Stimulated activated CD4-positive, alpha-beta T cell treated with anti-CD3 and anti-CD28 coated beads, Interleukin-15, amount 100 ng/mL, for 48 hours (primary cell): ENCODE measurements around the gene NDUFV2.
A peak's percentile ranks its signal among the peaks of the same experiment; 100 is the strongest.
"Not testable (repeated sequence)": the region's sequence is repeated elsewhere in the genome, so short reads cannot be mapped to it uniquely, and the experiment has no call there.

Experiments
- DNase-seq, 2 donors: peaks; one replicate each; pipeline ENCODE4 v3.0.0-alpha.2; 2020; ENCODE audit warnings: low read depth in 2 of 2

The NDUFV2 gene

DNA sequence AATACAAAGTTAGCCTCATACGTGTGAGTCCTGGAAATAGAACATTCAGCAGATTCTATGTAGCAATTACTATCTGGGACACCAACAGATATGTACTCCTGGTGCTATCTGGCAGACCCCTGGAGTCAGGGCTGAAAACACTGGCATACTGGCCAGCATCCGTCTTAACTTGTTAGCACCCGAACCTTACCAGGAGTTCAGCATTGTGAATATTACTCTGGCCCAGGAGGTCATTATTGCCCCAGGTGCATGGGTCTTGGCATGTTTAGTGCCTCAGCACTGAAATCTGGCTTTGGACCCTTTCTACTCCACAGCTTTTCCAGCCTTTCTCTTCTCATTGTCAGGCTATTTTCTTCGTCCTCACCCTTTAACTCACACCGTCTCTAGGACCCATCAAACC, 11.9 kb upstream of the NDUFV2 start:
- DNase-seq, result no peak

GRCh38 chr18:9091066-9091476, 11.4 kb upstream of the NDUFV2 start:
- DNase-seq, result no peak

DNA sequence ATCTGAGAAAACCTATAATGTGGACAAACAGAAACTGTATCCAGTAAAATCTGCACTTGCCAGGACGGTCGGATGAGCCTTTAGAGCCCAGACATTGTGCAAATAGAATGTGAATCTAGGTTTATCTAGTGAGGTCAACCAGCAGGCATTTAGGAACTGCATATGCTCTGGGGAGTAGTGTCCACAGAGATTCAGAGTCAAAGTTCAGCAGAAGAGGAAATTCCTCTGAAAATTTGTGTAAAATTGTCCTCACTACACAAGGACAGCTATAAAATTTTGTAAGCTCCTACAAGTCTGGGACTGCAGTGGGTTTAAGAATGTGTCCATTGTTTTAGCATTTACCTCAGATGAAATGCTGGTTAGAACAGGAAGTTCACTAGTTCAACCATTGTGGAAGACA, 9.8 kb upstream of the NDUFV2 start:
- DNase-seq, result no peak

- not testable (repeated sequence) for DNase-seq
Measured at GRCh38 chr18:9093109-9093508, 9.4 kb upstream of the NDUFV2 start.

- peak; percentile 63 to 67 for DNase-seq
Measured at GRCh38 chr18:9094307-9095226, 7.9 kb upstream of the NDUFV2 start.

DNA sequence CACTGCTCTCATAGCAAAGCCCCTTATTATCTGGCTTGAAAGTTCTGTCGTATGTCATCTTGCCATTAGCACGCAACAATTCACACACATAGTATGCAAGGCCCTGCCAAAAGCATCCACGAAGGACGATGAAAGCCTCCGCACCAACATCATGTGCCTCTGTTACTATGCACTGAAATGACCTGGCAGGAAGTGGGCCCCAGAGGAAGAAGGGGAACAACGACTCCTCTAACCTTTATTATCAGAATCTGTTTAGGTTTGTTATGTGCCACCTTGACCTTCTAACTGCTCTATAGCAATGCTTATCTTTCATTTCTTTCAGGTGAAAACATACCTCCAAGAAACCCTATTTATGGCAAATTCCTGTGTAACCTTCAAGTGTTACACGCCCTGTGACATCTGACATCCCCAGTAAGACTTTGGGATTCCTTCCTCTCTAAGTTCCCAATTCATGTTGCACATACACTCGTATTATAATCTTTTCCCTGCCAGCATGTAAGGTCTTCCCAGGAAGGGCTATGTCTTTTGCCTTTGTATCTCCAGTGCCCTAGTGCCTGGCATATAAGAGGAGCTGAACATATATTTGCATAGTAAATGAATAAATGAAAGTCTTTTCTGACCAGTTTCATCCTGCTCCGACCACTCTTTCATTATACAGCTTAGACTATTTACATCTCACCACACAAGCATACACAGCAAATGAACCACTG, 7.0 kb upstream of the NDUFV2 start:
- peak; percentile 55 to 65 for DNase-seq

- DNase-seq, result no peak
Measured at GRCh38 chr18:9096007-9096371, 6.5 kb upstream of the NDUFV2 start.

DNA sequence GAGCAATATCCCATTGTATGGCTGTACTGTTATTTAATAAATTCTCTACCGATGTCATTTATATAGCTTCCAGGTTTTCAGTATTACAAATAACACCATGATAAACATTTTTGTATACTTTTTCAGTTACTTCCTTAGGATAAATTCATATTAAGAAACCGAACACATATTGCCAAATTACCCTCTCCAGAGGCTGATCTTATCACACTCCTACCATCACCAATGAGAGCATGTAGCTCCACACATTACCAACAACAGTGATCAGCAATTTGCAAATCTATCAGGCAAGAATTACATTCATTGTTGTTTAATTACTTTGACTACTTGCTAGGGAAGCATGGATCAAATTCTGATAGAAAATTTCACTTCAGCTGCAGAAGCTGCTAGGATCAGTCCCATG, 5.8 kb upstream of the NDUFV2 start:
- no peak for DNase-seq

GRCh38 chr18:9097349-9097748, 5.2 kb upstream of the NDUFV2 start:
- DNase-seq, result no peak

- DNase-seq, result no peak
Measured at GRCh38 chr18:9100796-9101195, 1.7 kb upstream of the NDUFV2 start.

- no peak for DNase-seq
Measured at GRCh38 chr18:9101730-9102507, 580 bp upstream of the NDUFV2 start.

DNA sequence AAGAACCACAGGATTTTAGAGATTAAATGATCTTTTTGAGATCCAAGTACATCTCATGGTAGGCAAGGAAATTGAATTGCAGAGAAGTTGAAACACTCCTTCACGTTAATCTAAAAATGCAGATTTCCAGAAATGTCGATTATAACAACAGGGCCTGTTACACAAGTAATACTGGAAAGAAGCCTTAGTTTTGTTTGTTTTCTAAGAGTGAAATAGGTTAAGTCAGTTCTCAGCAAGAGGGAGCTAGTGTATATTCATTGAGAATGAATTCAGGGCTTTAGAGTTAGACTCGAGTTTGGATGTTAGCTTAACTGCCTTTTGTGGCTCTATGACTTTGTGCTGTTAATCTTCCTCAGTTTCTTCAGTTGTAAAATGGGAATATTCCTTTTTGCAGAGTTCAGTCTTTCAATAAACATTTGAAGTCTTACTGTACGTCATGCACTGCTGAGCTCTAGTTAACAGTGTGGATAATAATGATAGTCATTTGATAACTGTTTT, 926 bp downstream of the NDUFV2 start:
- no peak for DNase-seq

- DNase-seq, result no peak
Measured at GRCh38 chr18:9104244-9104901, 1.9 kb downstream of the NDUFV2 start.

DNA sequence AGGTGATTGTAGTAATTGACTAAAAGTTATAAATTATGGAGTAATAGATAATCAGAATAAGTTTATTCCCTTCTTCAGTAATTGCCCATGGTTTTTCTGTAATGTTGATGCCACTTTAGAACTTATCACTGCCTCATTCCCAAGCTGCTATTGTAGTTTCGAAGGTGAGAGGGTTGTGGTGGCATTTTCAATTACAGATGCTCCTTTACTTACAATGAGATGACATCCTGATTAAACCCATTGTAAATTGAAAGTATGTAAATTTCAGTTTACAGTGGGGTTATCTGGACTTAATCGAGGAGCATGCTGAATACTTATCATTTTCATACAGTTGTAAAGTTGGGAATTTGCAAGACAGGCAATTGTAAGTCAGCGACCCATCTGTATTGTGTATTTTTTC, 2.9 kb downstream of the NDUFV2 start:
- no peak for DNase-seq

DNA sequence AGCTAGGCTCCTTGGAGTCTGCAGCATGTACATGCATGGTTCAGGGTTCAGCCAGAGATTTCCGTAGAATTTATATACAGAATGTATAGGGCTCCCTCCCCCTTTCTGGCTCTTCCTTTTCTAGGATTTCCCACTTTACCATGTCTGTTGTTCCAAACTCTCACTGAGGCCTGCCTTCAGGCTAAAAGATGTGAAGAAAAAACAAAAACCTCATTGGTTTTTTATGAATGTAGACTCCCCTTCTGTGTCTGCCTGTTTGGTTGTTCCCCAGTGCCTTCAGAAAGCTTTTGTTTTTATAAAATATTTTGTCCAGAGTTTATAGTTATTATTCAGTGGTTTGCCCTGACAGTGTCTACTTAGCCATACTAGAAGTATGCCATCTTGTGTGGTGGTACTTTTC, 3.6 kb downstream of the NDUFV2 start:
- no peak for DNase-seq

GRCh38 chr18:9106800-9107584, 4.5 kb downstream of the NDUFV2 start:
- no peak for DNase-seq

- DNase-seq, result no peak
Measured at GRCh38 chr18:9108911-9109310, 6.4 kb downstream of the NDUFV2 start.

DNA sequence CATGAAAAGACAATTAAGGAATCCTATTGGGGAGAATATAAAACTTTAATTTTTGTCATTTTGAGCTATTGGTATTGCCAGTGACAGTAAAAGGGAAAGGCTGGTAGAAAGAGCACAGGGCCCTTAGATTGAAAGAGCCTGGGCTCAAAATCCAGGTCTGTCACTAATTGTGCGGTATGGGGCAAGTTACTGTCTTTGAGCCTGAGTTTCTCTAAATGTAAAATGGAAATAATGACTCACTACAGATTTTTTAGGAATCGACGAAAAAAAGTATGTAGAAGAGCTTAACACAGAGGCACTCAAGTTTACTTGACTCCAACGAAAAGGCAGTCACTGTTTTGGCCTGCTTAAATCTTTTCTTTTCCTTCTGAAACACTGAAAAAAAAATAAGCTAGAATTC, 7.0 kb downstream of the NDUFV2 start:
- DNase-seq, result no peak

GRCh38 chr18:9113468-9114149, 11.1 kb downstream of the NDUFV2 start:
- DNase-seq, result no peak

GRCh38 chr18:9115984-9116383, 13.5 kb downstream of the NDUFV2 start:
- DNase-seq, result no peak
